Measurements from ENCODE around the gene MTUS2.

- TF ChIP-seq FOS (IDR thresholded peaks at IDR 0.05; ENCODE audit: borderline replicate concordance, extremely low read depth, insufficient read length) (no peak), EGR1 (IDR thresholded peaks at IDR 0.05; ENCODE audit: borderline replicate concordance in 1 of 2, low read depth in 2 of 2, low read length in 2 of 2) (no peak)
Observed at GRCh38 chr13:29500386-29500785, 680.2 kb downstream of the MTUS2 start.
